GM12872 (cell line): ENCODE results near the gene ALK.

ENCODE experiments used
- CTCF ChIP-seq: IDR thresholded peaks from 3 replicates; pipeline ENCODE4 v1.5.1; 2011; ENCODE audit warnings: low read depth, mild to moderate bottlenecking, low read length, moderate library complexity; ENCODE audit not compliant: insufficient read depth

ALK gene

GRCh38 chr2:29530281-29530680, 391.1 kb downstream of the ALK start:
- TF ChIP-seq CTCF, result no peak

GRCh38 chr2:29528891-29529520, 392.4 kb downstream of the ALK start:
- no peak for TF ChIP-seq CTCF

- TF ChIP-seq CTCF, result no peak
Measured at GRCh38 chr2:29528371-29528770, 393.0 kb downstream of the ALK start.

GRCh38 chr2:29527947-29528346, 393.4 kb downstream of the ALK start:
- TF ChIP-seq CTCF, result no peak

- no peak for TF ChIP-seq CTCF
Measured at GRCh38 chr2:29526587-29527586, 394.5 kb downstream of the ALK start.

- TF ChIP-seq CTCF, result no peak
Measured at GRCh38 chr2:29525921-29526320, 395.5 kb downstream of the ALK start.

GRCh38 chr2:29524652-29525051, 396.7 kb downstream of the ALK start:
- no peak for TF ChIP-seq CTCF
